ELF-1 (cell line): ENCODE results near the gene LCORL.
"Not testable (repeated sequence)": the region's sequence is repeated elsewhere in the genome, so short reads cannot be mapped to it uniquely, and the experiment has no call there.

Source experiments
- DNase-seq: peaks from one replicate; pipeline ENCODE4 v3.0.0-alpha.2; 2016; ENCODE audit warnings: low read depth, low spot score

Gene LCORL

GRCh38 chr4:17932041-17932440 lies 89.5 kb downstream of the LCORL start:
- DNase-seq = no peak

GRCh38 chr4:17930256-17930655 lies 91.3 kb downstream of the LCORL start:
- no peak for DNase-seq

- DNase-seq = no peak
Measured at GRCh38 chr4:17924189-17924588, 97.4 kb downstream of the LCORL start.

GRCh38 chr4:17921451-17921850 lies 100.1 kb downstream of the LCORL start:
- no peak for DNase-seq

- DNase-seq = no peak
Measured at GRCh38 chr4:17920681-17921080, 100.9 kb downstream of the LCORL start.

GRCh38 chr4:17915439-17915838 lies 106.1 kb downstream of the LCORL start:
- DNase-seq = no peak

- no peak for DNase-seq
Measured at GRCh38 chr4:17912011-17912410, 109.5 kb downstream of the LCORL start.

GRCh38 chr4:17911608-17912007 lies 109.9 kb downstream of the LCORL start:
- DNase-seq = no peak

GRCh38 chr4:17898553-17899055 lies 123.0 kb downstream of the LCORL start:
- no peak for DNase-seq

GRCh38 chr4:17895481-17895880 lies 126.1 kb downstream of the LCORL start:
- DNase-seq = no peak

GRCh38 chr4:17894421-17894820 lies 127.1 kb downstream of the LCORL start:
- DNase-seq = no peak

- no peak for DNase-seq
Measured at GRCh38 chr4:17889692-17890091, 131.9 kb downstream of the LCORL start.

- no peak for DNase-seq
Measured at GRCh38 chr4:17884511-17884910, 137.0 kb downstream of the LCORL start.

- no peak for DNase-seq
Measured at GRCh38 chr4:17884063-17884462, 137.5 kb downstream of the LCORL start.

GRCh38 chr4:17877661-17878060 lies 143.9 kb downstream of the LCORL start:
- no peak for DNase-seq

GRCh38 chr4:17876943-17877342 lies 144.6 kb downstream of the LCORL start:
- DNase-seq = no peak

- no peak for DNase-seq
Measured at GRCh38 chr4:17875402-17876070, 146.0 kb downstream of the LCORL start.

- no peak for DNase-seq
Measured at GRCh38 chr4:17869327-17869726, 152.2 kb downstream of the LCORL start.

- DNase-seq = no peak
Measured at GRCh38 chr4:17867276-17867675, 154.3 kb downstream of the LCORL start.

GRCh38 chr4:17866810-17867209 lies 154.7 kb downstream of the LCORL start:
- DNase-seq = no peak

- no peak for DNase-seq
Measured at GRCh38 chr4:17865866-17866363, 155.6 kb downstream of the LCORL start.

GRCh38 chr4:17861906-17862305 lies 159.6 kb downstream of the LCORL start:
- not testable (repeated sequence) for DNase-seq

GRCh38 chr4:17859793-17860406 lies 161.7 kb downstream of the LCORL start:
- DNase-seq = no peak
